Progenitor cell of endocrine pancreas (in vitro differentiated cells): Measurements from ENCODE around the gene WDFY2. TPM values are rescaled to one million over a fixed set of nuclear protein-coding genes. Genes with fewer than 3 reads are reported as not detected.

ENCODE experiments used
- DNase-seq: peaks from one replicate; pipeline ENCODE4 v3.0.0; 2021; ENCODE audit warnings: low spot score; ENCODE audit not compliant: unreplicated experiment
- H3K27ac Mint-ChIP-seq: 2 replicates; pipeline ENCODE4 v1.8.0; 2021; ENCODE audit warnings: mild to moderate bottlenecking, moderate library complexity, mixed read lengths
- H3K27me3 Mint-ChIP-seq: 2 replicates; pipeline ENCODE4 v1.8.0; 2021; ENCODE audit warnings: mixed read lengths
- H3K36me3 Mint-ChIP-seq: 2 replicates; pipeline ENCODE4 v1.8.0; 2022; ENCODE audit warnings: mixed read lengths; ENCODE audit not compliant: insufficient read depth
- H3K4me1 Mint-ChIP-seq: 2 replicates; pipeline ENCODE4 v1.8.0; 2021; ENCODE audit warnings: low read depth, mixed read lengths
- H3K4me3 Mint-ChIP-seq: 2 replicates; pipeline ENCODE4 v1.8.0; 2021; ENCODE audit warnings: low read depth, mild to moderate bottlenecking, moderate library complexity, mixed read lengths
- H3K9me3 Mint-ChIP-seq: 2 replicates; pipeline ENCODE4 v1.8.0; 2021; ENCODE audit warnings: low read depth, mixed read lengths
- CTCF ChIP-seq: fragments of 200-600 bp; sonication (generic); IDR thresholded peaks from one replicate; pipeline ENCODE4 v1.5.0; 2021; ENCODE audit warnings: antibody characterized with exemption, mild to moderate bottlenecking; ENCODE audit not compliant: unreplicated experiment
- total RNA-seq: library from RNA; stranded (reverse); gene quantifications from 2 replicates; pipeline ENCODE4 v1.2.1, GENCODE V29; 2021

WDFY2 gene
- total RNA-seq, 1 donor from 2014 or later, result 17.2 TPM

GRCh38 chr13:51663973-51664957 is 80.0 kb downstream of the WDFY2 start:
- Mint-ChIP-seq H3K36me3 (peaks cover 2% of the 10 kb centered on the region), H3K9me3 (no peaks in the 10 kb centered on the region), H3K4me3 (no peak overlapping the region), H3K4me1 (peaks cover 16% of the 10 kb centered on the region), H3K27me3 (no peaks in the 10 kb centered on the region), H3K27ac (no peak overlapping the region)
- DNase-seq, result no peak
- no peak for TF ChIP-seq CTCF

GRCh38 chr13:51665456-51665855 is 81.2 kb downstream of the WDFY2 start:
- Mint-ChIP-seq H3K9me3 (no peaks in the 10 kb centered on the region), H3K4me1 (peaks cover 16% of the 10 kb centered on the region), H3K27ac (no peak overlapping the region), H3K4me3 (no peak overlapping the region), H3K27me3 (no peaks in the 10 kb centered on the region), H3K36me3 (peaks cover 2% of the 10 kb centered on the region)
- TF ChIP-seq CTCF, result no peak
- no peak for DNase-seq

GRCh38 chr13:51666374-51666773 is 82.1 kb downstream of the WDFY2 start:
- no peak for TF ChIP-seq CTCF
- Mint-ChIP-seq H3K4me3 (no peak overlapping the region), H3K27ac (no peak overlapping the region), H3K27me3 (no peaks in the 10 kb centered on the region), H3K36me3 (peaks cover 8% of the 10 kb centered on the region), H3K4me1 (peaks cover 16% of the 10 kb centered on the region), H3K9me3 (peaks cover 7% of the 10 kb centered on the region)
- no peak for DNase-seq

- no peak for TF ChIP-seq CTCF
- Mint-ChIP-seq H3K36me3 (peaks cover 9% of the 10 kb centered on the region), H3K27ac (no peak overlapping the region), H3K4me3 (no peak overlapping the region), H3K4me1 (peaks cover 16% of the 10 kb centered on the region), H3K9me3 (peaks cover 9% of the 10 kb centered on the region), H3K27me3 (no peaks in the 10 kb centered on the region)
- no peak for DNase-seq
Measured at GRCh38 chr13:51666839-51667238, 82.6 kb downstream of the WDFY2 start.

GRCh38 chr13:51668580-51669195 is 84.4 kb downstream of the WDFY2 start:
- Mint-ChIP-seq H3K4me3 (no peak overlapping the region), H3K27ac (peak overlapping the region; percentile 79), H3K9me3 (peaks cover 16% of the 10 kb centered on the region), H3K27me3 (no peaks in the 10 kb centered on the region), H3K36me3 (peaks cover 12% of the 10 kb centered on the region), H3K4me1 (peaks cover 17% of the 10 kb centered on the region)
- TF ChIP-seq CTCF, result no peak
- DNase-seq, result no peak
